Gastroesophageal sphincter (tissue), 3 donors: ENCODE data around the gene EXOC4.

Experiments
- CTCF ChIP-seq, 4 experiments: fragments of 200-600 bp in 2 of 4; fragments of 450-650 bp in 2 of 4; sonication (generic) in 1 of 4; IDR thresholded peaks; one replicate each; pipeline ENCODE4 v1.5.1; 2017 to 2019; ENCODE audit warnings: antibody characterized with exemption in 4 of 4, mild to moderate bottlenecking in 2 of 4, moderate library complexity in 2 of 4
- POLR2AphosphoS5 ChIP-seq: sonication (generic); formaldehyde crosslinking; IDR thresholded peaks from one replicate; pipeline ENCODE4 v1.6.1; 2017; ENCODE audit warnings: antibody characterized with exemption

GRCh38 chr7:134060874-134061273 is 808.0 kb downstream of the EXOC4 start:
- no peak for TF ChIP-seq CTCF (IDR thresholded peaks at IDR 0.05)
- TF ChIP-seq POLR2AphosphoS5 = no peak
